CD4-positive, alpha-beta T cell treated with Interleukin-2 at 100 ng/mL for 4 hours (primary cell): ENCODE results near the gene RAD51B.
"Not testable (repeated sequence)": the region's sequence is repeated elsewhere in the genome, so short reads cannot be mapped to it uniquely, and the experiment has no call there.

Experiments
- DNase-seq: peaks from one replicate; pipeline ENCODE4 v3.0.0-alpha.2; 2020; ENCODE audit warnings: low spot score

The RAD51B gene

DNA sequence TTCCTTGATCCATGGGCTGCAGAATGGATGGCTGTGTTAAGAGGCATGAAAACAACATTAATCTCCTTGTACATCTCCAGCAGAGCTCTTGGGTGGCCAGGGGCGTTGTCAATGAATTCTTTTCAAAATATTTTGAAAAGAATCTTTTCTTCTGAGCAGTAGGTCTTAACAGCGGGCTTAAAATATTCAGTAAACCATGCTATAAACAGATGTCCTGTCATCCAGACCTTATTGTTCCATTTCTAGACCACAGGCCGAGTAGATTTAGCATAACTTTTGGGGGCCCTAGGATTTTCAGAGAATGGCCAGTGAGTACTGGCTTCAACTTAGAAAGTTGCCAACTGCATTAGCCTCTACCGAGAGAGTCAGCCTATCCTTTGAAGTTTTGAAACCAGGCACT is 130.2 kb downstream of the RAD51B start:
- DNase-seq: no peak

DNA sequence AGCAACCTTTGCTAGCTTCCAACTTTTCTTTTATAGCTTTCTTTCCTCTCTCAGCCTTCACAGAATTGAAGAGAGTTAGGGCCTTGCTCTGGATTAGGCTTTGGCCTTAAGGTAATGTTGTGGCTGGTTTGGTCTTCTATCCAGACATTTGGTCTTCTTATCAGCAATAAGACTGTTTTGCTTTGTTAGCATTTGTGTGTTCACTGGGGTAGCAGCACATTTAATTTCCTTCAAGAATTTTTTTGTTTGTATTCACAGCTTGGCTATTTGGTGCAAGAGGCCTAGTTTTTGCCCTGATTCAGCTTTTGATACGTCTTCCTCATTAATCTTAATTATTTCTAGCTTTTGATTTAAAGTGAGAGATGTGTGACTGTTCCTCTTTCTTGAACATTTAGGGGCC is 130.8 kb downstream of the RAD51B start:
- no peak for DNase-seq

DNA sequence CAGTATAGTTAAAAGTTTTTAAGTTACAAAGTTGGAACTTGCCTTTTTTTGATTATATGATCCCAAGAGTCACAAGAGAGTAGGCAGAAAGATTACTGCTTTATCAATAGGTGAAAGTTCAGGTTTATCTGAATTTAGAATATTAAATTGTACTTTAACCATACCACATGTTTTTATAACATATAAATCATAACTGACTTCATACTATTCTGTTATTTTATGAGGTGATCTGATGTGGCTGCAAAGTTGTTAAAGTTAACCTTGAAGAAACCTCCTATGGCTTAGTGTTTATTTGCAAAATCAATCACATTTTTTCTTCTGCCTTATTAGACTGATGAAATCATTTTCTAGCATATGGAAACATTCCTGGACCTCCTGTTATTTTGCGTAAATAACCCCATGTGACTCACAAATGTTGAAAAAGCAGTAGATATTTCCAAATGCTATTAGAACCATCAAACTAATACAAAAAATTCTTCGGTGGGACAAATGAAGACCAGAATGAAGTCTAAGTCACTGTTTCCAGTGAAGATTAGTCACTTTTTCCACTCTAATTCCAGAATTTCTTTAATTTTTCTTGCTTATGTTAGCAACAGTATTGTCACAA is 132.1 kb downstream of the RAD51B start:
- no peak for DNase-seq

DNA sequence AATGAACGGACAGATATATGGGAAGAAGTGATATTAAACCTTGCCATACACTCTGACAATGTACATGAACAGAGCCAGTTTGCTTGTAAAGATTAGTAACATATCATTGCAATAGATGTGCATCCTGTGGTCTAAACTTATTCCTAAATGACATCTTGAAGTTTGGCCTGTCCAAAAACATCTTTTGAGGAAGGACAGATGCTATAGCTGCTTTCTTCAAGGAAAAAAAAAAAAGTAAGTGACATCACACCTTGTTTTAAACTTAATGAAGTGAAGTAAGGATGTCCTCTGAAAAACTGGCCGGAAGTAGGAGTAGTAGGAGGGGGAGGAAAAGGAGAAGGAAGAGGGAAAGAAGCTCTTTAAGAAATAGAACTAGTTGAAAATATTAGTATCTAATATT is 132.8 kb downstream of the RAD51B start:
- no peak for DNase-seq

DNA sequence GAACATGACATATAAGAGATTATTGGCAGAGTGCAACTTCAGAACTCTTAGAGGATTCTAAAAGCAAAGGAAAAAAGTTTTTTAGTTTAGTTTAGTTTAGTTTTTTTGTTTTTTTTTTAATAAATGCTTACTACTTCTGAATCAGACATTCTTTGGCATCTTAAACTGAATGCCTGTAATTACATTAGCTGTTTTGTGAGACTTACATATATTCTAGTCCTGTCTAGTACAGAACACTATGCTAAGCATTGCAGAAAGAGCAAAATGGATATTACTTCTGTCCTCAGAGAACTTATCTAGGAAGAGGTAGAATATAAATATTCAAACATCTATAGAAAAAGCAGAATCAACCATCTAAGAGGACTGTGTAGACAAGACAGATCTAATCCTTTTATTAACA is 133.2 kb downstream of the RAD51B start:
- DNase-seq: no peak

DNA sequence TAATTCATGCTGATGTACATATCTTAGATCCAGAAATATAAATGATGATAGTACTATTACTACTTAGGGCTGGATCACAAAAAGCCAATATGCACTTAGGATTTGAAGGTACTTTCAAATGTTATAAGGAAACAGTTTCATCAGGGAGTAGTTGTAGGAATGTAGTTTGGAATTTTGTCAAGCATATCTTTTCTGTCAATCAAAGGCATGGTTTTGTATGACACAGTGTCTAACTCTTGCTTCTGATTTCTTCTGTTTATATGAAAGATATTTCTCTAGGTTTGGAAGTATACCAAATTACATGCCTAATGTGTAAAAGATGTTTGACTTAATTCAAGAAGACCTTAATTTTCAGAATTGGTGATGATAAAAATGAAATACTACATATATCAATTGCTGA is 135.7 kb downstream of the RAD51B start:
- DNase-seq: no peak

DNA sequence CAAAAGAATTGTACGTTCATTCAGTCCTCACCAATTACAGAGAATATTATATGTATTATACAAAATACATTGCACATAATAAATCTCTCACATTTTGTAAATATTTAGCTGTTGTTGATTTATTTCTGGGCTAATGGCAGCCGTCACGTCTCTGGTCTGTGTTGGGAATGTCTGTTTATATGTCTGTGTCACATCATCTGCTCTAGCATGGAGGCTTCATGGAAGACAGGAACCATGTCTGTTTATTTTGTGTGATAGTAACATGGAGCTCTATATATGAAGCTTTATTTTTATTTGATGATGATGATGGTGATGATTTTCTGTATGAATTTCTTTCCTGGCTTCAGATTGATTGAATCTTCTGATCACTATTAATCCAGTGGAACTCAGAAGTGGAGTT is 138.4 kb downstream of the RAD51B start:
- DNase-seq: no peak

DNA sequence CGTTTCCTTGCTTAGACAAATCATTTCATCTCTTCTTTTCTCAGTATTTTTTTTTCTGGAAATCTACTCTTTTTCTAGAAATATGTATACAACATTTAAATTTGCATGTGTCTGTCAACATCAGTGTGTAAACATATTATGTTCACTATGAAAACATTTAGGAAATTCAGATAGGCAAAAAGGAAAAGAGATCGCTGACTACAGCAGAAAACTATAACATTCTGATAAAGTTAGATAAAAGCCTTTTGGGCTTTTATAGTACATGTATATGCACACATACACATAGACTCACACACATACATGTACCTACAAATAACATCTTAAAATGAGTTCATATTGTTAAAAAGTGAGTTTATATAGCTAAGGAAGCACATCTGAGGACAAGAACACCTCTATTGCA is 142.1 kb downstream of the RAD51B start:
- no peak for DNase-seq

DNA sequence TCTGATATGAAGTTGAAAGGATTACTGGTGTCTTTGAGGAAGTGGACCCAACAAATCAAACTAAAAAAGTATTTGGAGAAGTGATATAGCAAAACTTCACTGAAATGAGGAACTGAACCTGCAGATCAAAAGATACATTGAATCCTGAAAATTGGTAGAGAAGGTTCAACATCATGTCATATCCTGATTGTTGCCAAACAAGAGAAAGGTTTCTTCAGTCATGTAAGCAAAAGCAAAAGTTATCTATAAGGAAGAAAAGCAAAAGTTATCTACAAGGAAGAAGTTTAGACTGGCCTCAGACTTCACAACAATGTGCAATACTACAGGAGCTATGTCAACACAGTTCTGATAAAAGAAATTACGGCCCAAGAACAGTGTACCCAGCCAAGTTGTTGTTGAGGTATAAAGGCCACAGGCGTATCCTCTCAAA is 142.7 kb downstream of the RAD51B start:
- DNase-seq: no peak

DNA sequence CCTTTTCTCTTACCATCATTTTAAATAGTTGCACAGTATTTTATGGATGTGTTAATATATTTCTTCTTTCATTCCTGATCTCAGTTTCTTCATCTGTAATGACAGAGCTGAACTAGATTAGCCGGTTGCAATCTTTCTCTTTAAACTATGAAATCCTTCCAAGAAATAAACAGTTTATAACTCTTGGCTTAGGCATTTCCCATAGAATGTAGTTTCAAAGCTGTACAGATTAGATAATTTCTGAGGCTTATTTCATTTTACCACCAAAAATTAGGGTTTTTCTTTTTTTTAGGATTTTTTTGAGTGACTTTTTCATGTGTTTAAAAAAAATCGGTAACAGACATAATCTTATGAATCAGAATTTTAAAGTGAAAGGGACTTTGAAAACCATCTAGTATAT is 144.0 kb downstream of the RAD51B start:
- DNase-seq: no peak

DNA sequence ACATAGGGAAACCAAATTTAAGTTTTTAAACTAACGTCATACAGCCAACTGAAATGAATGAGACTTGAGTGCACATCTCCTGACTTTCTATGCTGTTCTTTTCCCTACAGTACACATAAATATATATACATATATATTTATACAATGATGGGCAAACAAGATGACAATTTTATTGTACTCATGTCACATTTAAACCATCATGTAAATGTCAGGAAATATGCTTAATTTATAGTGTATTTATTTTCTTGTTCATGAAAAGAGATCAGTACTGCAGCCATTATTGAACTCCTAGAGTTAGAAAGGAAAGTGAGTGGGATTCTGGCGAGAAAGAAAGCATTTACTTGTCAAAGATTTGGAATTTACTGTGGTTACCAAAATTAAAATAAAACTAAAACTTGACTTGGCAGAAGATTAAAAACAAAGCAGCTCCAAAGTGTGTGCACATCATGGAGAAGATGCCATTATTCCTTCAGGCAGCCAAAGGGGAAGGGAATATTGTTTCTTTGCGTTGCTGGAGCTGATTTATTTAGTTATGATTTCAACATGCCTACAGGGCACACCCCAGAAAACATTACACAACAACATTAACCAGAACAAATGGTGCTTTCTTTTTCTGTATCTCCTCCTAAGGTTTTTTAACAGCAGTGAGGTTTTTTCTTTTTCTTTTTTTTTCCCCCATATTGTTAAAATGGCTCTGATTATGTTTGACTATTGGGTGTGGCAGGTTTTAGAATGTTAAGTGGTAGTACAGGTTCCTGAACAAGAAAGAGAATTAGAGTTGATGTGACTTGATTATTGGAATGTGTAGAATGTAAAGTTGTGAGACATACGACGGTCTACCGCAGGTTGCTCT is 144.6 kb downstream of the RAD51B start:
- DNase-seq: no peak

DNA sequence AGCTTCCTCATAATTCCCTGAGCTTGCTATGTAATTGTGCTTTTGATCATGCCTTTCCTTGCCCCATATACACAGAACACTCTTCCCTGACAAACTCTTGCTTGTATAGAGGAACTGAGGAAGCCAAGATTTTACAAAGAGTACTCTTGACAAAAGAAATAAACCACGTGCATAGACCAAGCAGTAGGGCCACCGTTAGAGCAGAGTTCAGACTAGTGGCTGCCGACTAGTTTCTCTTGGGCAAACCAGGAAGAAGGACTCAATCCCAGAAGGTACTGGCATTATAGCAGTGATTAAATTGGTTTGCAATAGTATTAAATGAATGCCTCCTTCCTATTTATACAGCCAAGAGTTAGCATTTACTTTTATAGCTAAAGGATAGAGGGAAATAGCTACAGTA is 146.1 kb downstream of the RAD51B start:
- DNase-seq: no peak

DNA sequence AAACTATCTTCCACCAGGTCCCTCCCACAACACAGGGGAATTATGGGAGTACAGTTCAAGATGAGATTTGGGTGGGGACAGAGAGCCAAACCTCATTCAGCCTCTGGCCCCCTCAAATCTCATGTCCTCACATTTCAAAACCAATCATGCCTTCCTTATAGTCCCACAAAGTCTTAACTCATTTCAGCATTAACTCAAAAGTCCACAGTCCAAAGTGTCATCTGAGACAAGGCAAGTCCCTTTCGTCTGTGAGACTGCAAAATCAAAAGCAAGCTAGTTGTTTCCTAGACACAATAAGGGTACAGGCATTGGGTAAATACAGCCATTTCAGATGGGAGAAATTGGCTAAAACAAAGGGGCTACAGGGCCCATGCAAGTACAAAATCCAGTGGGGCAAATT is 147.6 kb downstream of the RAD51B start:
- DNase-seq: no peak

DNA sequence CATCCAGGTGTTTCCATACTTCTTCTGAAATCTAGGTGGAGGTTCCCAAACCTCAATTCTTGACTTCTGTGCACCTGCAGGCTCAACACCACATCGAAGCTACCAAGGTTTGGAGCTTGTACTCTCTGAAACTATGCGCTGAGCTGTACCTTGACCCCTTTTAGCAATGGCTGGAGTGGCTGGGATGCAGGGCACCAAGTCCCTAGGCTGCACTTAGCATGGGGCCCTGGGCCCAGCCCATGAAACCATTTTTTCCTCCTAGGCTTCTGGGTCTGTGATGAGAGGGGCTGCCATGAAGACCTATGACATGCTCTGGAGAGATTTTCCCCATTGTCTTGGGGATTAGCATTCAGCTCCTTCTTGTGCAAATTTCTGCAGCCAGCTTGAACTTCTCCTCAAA is 148.4 kb downstream of the RAD51B start:
- not testable (repeated sequence) for DNase-seq

DNA sequence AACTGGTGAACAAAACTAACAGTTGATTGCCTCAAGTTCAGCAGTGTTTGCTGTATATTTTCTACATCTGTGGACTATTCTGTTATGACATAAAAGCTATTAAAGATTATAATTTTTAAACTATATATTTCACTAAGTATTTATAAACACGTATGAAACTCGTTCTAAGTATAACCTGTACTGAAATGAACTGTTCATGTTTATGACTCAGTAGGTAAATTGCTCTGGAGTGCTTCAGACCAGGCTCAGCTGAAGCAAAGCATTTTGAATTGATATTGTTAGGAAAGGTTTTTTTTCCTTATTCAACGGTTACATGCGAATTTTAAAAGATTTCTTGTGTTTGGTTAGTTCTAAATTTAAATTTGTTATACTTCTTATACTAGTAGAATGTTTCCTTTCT is 151.3 kb downstream of the RAD51B start:
- no peak for DNase-seq

DNA sequence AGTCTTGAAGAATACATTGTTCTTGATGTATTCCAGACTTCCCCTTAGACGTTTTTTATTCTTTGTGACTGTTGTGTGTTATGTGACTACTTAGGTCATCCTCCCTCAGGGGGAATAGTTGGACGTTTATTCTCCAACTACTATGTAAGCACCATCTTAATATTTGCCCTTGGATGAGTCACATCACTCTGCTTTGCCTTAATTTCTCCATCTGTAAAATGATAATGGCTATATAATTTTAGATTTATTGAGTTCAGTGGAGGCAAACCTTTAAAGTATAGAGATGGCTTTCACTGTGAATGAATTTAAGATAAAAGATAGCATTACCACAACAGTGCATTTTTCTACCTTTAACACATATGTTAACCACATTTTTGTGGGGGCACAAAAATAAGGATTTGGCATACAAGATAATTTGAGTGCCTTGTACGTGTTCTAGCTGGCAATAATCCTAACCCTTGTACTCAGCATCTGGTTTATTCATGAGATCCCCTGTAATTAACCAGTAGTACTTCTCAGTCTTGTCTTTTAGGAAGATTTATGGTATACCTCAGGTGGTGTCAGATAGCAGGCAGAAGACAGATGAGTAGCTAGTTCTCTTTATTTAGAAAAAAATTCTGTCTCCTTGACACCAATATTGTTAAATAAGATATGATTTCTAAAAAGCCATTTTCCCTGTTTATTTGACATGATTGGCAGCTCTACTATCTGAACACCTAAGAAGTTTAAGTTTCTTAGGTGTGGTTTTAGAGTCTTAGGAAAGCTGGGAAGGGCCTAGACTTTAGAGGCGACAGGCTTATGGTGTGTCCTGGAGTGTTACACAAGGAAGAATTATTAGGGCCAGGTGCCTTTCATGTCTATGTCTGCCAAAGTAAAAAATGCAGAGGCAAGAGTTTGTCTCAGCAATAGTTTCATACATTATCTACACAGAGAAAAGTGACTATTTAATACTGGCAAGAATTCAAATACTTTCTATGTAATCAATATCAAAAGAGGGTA is 152.3 kb downstream of the RAD51B start:
- no peak for DNase-seq

DNA sequence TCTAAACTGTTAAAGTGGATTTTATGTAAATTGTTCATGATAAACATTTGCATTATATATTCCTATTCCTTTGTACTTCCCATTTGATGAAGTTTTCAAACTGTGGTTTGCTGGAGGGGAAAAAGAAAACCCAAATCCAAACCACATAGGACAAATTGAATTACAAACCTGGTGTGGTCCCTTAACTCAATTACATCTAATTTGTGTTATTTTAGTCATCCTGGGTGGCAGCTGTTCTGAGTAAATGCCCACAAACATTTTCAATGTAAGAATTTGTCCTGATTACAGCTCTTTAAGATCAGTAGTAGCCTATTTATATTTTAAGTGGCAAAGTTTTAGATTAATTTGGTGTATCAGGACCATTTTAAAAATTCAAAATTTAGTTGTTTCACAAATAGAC is 153.9 kb downstream of the RAD51B start:
- no peak for DNase-seq

DNA sequence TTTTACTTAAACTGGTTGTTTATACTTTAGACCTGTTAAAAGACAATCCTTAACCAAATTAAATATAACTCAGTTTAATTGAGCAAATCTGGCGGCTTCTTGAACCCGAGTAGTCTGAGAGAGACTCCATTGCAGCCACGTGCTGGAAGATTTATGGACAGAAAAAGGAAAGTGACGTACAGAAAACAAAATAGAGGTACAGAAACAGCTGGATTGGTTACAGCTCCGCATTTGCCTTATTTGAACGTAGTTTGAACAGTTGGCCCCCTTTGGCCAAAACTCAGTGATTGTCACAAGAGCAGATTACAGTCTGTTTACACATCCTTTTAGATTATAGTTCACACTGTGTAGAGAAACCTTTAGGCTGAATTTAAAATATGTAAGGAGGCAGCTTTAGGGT is 155.9 kb downstream of the RAD51B start:
- no peak for DNase-seq

DNA sequence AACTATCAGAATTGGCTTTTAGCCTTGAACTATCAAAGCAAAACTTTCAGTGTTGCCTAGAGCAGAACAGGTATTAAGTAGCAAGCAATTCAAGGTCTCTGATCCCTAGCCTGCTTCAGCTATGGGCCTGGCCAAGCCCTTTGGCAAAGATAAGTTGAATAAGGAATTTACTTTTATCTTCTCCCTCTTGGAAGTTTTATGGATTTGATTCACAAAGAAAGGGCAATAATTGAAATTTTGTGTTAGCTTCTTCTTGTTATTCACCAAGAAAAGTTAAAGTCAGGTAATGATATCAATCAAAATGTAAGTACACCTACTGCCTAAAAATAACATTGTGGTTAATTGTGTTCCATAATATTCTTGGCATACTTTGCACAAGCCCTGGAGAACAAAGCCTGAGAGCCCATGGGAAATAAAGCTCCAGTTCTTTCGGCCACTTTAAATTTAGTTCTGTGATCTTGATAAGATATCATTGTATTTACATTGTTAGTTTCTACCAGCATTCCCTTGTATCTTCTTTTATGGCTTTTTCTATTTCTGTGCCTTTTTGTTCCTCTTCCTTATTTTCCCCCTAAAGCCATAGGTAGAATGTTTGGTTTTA is 158.0 kb downstream of the RAD51B start:
- DNase-seq: no peak

DNA sequence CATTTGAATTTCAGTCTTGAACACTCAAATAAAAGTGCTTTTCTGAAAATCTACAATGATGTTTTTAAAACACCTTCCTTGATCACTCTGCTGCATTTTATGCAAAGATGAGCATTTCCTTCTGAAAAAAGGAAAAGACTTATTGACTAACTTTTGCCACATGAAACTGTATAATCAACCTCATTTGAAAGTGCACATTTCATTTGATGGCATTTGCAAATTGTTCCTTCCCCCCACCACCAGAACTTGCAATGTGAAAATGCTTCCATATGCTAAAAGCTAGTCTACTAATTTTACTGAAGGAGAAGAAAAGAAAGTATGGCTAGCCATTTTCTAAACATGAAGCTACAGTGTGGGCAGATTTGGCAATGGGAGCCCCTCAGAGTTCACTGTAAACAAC is 159.2 kb downstream of the RAD51B start:
- no peak for DNase-seq

DNA sequence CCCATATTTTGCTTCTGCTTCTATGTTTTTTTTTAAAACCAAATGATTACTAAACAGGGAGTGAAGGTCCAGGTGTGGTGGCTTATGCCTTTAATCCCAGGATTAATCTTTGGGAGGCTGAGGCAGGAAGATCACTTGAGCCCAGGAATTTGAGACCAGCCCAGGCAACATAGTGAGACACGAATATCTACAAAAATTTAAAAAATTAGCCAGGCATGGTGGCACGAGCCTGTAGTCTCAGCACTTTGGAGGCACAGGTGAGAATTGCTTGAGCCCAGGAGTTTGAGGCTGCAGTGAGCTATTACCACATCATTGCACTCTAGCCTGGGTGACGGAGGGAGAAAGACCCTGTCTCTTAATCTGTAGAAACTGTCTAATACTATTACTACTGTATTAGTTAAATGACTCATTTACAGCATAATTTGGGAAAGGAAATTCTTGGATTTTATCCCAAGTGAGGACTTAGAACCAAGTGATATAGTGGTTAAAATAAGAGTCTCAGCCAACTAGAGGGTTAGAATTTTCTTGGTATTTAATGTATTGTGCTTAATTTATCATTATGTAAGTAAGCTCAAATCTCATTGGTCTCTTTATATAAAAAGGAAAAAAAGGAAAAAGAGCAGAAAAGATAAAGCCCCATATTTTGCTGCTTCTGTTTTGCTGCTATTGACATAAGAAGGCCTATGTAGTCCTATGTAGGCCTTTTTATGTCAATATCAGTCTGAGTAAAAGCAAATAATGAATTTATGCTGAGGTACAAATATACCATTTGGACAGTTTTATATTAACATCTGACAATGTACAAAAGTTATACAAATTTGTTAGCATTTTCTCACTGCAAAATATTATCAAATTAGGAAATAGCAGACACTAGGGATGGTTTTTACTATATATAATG is 163.4 kb downstream of the RAD51B start:
- no peak for DNase-seq
